ENCODE measurements around the gene APPL2. TPM values are rescaled to one million over a fixed set of nuclear protein-coding genes. Genes with fewer than 3 reads are reported as not detected.

Gene APPL2
- total RNA-seq, 4 donors from 2014 or later: 39.9 to 67.5 (median 59.1) TPM

Other genes starting within 250 kb of the APPL2 start
- 1 to 10 TPM; 3.8 to 9.8 (median 6.4) TPM for gene NOPCHAP1, start 249.9 kb downstream of the APPL2 start, total RNA-seq
- gene ALDH1L2, start 151.7 kb downstream of the APPL2 start, total RNA-seq: 10 to 100 TPM in 1 of 4 donors, 1 to 10 TPM in 3; 3.7 to 22.4 (median 5.2) TPM
- gene WASHC4, start 128.4 kb downstream of the APPL2 start, total RNA-seq: 100 to 1,000 TPM in 1 of 4 donors, 10 to 100 TPM in 3; 43.9 to 130 (median 58.4) TPM
- 1 to 10 TPM; 3.5 to 7.0 (median 3.8) TPM for gene C12orf75, start 94.5 kb upstream of the APPL2 start, total RNA-seq